NCI-H82 treated with DMSO at 0.1 percent for 48 hours (cell line): Measurements from ENCODE around the gene APLNR.

Experiments
- DNase-seq: peaks from one replicate; lab custom pipeline; 2025; ENCODE audit not compliant: unreplicated experiment; lab: John Stamatoyannopoulos, UW

Gene APLNR

GRCh38 chr11:57219021-57219627 lies 17.9 kb downstream of the APLNR start:
- no peak for DNase-seq

- DNase-seq, result no peak
Measured at GRCh38 chr11:57217053-57217452, 20.0 kb downstream of the APLNR start.

- no peak for DNase-seq
Measured at GRCh38 chr11:57216463-57216862, 20.6 kb downstream of the APLNR start.

GRCh38 chr11:57214494-57214893 lies 22.6 kb downstream of the APLNR start:
- no peak for DNase-seq

- DNase-seq, result peak; percentile 49
Measured at GRCh38 chr11:57214098-57214417, 23.0 kb downstream of the APLNR start.

- peak; percentile 94 for DNase-seq
Measured at GRCh38 chr11:57213342-57214097, 23.5 kb downstream of the APLNR start.

GRCh38 chr11:57210781-57211180 lies 26.3 kb downstream of the APLNR start:
- peak; percentile 12 for DNase-seq

GRCh38 chr11:57207168-57207567 lies 29.9 kb downstream of the APLNR start:
- DNase-seq, result no peak

GRCh38 chr11:57205041-57205641 lies 31.9 kb downstream of the APLNR start:
- DNase-seq, result no peak

- no peak for DNase-seq
Measured at GRCh38 chr11:57203882-57204480, 33.1 kb downstream of the APLNR start.

GRCh38 chr11:57203359-57203758 lies 33.7 kb downstream of the APLNR start:
- DNase-seq, result no peak

- no peak for DNase-seq
Measured at GRCh38 chr11:57202281-57202680, 34.8 kb downstream of the APLNR start.

GRCh38 chr11:57200917-57201316 lies 36.1 kb downstream of the APLNR start:
- no peak for DNase-seq

GRCh38 chr11:57199330-57199729 lies 37.7 kb downstream of the APLNR start:
- no peak for DNase-seq

GRCh38 chr11:57197762-57198161 lies 39.3 kb downstream of the APLNR start:
- peak; percentile 54 for DNase-seq

GRCh38 chr11:57196596-57196995 lies 40.5 kb downstream of the APLNR start:
- no peak for DNase-seq

GRCh38 chr11:57192316-57192715 lies 44.7 kb downstream of the APLNR start:
- DNase-seq, result no peak

GRCh38 chr11:57191311-57192219 lies 45.5 kb downstream of the APLNR start:
- no peak for DNase-seq

GRCh38 chr11:57190548-57190947 lies 46.5 kb downstream of the APLNR start:
- DNase-seq, result no peak
